HG03571 (cell line): ENCODE data around the gene ARL3.
"Not testable (repeated sequence)": the region's sequence is repeated elsewhere in the genome, so short reads cannot be mapped to it uniquely, and the experiment has no call there.

Experiments used
- ATAC-seq: cut with Tn5 transposase; IDR thresholded peaks from one replicate; pipeline ENCODE4 v1.9.1; 2021; ENCODE audit not compliant: unreplicated experiment

Gene ARL3

DNA sequence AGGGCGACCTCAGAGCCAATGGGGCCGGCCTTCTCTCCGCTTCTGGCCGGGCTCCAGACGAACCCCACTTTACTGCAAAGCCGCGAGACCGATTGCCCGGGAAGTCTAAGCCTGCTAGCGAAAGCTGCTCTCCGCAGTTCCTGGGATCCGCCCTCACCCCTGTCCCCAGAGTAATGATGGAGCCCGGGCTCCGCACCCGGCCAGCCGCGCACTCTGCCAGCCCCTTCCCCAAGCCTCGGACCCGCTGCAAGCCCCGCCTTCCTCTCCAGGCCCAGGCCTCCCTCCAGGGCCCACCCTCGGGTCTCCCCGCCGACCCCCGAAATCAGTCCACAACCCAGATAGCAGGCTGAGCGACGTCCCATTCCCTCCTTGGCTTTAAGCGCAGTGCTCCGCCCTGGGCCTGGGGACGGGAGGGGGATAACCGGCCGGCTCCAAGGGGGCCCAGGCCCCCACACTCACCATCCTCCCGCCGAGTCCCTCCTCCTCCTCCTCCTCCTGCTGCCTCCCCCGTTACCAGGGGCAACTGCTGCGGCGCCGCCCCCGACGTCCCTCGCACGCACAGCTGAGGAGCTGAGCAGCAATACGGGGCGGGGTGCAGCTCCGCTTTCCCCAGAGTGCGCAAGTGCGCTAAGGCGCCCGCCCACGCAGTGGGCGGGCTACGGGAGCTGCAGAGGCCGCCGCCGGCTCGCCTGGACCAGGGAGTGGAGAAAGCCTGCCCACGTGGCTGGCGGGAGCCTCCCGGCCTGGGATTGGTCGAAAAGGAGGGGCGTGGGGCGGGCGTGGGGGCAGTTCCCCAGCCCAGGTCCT lies at the start of gene ARL3:
Gene ARL3 (minus strand): TSS at position 584 of the 807 bp plus-strand sequence. CDS start 122 bp downstream, at position 462.
- peak; percentile 84 for ATAC-seq

- no peak for ATAC-seq
These were observed 48.9 kb upstream of the ARL3 start for GRCh38 chr10:102763037-102763607.

- no peak for ATAC-seq
These were observed 48.3 kb upstream of the ARL3 start for GRCh38 chr10:102762401-102763015.

GRCh38 chr10:102761981-102762380 lies 47.8 kb upstream of the ARL3 start:
- ATAC-seq, result no peak

DNA sequence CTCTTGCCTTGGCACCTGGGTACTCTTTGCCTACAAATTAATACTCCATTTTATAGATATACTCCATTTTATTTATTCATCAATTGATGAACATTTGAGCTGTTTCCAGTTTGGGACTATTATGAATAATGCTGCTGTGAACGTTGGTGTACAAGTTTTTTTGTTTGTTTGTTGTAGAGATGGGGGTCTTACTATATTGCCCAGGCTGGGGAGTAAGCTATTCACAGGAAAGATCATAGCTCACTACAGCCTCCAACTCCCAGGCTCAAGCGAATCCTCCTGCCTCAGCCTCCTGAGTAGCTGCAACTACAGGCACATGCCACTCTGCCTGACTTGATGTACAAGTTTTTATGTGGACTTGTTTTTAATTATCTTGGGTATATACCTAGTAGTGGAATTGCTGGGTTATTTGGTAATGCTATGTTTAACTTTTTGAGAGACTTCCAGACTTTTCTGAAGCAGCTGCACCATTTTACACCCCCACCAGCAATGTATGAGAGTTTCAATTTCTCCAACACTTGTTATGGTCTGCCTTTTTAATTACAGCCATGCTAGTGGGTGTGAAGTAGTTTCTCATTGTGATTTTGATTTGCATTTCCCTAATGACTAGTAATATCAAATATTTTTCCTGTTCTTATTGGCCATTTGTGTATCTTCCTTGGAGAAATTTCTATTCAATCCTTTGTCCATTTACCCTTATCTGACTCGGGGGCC lies 45.5 kb upstream of the ARL3 start:
- no peak for ATAC-seq

DNA sequence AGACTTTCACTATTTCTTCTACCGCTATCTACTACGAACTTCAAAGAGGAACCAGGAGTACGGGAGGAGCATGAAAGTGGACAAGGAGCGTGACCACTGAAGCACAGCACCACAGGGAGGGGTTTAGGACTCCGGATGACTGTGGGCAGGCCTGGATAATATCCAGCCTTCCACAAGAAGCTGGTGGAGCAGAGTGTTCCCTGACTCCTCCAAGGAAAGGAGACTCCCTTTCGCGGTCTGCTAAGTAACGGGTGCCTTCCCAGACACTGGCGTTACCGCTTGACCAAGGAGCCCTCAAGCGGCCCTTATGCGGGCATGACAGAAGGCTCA lies 44.7 kb upstream of the ARL3 start:
- not testable (repeated sequence) for ATAC-seq

DNA sequence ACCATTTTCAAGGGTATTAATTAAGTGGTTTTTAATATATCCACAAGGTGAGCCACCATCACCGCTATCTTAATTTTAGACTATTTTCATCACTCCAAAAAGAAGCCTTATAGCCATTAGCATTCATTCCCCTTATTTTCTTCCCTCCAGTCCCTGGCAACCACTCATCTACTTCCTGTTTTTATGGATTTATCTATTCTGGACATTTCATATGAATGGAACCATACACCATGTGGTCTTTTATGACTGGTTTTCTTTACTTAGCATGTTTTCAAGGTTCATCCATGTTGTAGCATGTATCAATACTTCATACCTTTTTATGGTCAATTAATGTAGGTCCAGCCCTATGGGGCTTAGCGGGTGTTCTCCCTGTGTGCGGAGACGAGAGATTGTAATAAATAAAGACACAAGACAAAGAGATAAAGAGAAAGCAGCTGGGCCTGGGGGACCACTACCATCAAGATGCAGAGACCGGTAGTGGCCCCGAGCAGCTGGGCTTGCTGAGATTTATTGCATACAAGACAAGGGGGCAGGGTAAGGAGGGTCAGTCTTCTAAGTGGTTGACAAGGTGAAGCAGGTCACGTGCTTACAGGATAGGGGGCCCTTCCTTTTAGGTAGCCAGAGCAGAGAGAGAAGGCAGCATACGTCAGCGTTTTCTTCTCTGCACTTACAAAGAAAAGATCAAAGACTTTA lies 44.2 kb upstream of the ARL3 start:
- ATAC-seq, result no peak

- no peak for ATAC-seq
These were observed 43.1 kb upstream of the ARL3 start for GRCh38 chr10:102757323-102757722.

GRCh38 chr10:102753718-102754117 lies 39.5 kb upstream of the ARL3 start:
- ATAC-seq, result no peak

- ATAC-seq, result no peak
These were observed 38.9 kb upstream of the ARL3 start for GRCh38 chr10:102752934-102753664.

DNA sequence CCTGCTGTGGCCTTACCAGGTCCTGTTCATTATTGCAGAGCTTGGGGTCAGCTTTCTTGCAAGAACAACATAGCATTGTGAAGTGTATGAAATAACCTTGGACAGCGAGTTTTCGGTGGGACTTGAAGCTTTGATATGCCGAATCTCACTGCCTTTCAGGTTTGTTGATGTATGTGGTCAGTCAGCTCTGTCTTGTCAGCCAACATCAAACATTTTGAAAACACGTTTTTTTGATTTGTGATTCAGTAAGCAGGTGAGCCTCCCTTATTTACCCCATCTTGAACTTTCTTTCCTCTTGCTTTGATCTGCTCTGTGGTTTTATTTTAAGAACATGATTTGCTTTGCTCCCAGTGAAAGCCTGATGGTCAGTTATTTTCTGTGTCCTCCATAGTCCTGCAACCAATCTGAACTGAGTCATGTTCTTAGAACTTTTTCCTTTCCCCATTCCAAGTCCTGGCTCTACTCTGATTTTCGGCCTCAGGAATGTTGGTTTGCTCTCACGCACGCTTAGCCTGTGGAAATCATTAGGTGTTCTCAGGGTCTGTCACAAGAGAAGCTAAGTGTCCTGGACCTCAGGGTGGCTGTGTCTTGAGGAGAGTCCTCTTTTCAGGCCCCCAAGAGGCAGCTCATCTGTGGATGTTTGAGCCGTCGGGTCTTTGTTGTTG lies 38.2 kb upstream of the ARL3 start:
- ATAC-seq, result no peak

GRCh38 chr10:102745157-102745556 lies 31.0 kb upstream of the ARL3 start:
- ATAC-seq, result no peak

DNA sequence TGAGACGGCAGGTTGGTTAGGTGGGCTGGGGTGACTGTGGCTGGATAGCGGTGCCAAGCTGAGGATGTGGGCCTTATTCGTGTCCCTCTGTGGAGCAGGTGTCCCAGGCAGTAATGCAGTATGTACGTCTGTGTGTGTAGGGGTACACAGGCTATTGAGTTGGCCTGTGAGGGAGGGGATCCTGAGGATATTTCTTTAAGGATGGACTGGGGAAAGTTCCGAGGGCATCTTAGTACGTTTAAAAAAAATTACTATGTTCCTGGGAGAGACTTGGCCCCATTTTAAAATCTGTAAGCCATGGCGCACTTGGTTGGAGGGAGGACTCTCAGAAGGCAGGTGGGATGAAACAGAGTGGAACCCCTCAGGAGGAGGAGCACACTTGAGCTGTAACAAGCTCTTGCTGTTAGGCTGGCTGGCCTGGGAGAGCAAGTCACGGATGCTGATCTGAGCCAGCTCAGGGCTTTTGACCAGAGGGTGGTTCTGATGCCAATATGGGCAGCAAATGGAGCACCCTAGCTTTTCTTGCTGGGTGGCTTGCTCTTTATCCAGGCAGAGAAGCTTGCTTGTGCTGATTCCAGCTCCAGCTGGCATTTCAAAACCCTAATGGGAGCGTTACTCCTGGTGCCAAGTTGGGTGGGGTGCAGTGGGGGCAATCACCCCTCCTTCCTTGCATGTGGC lies 30.3 kb upstream of the ARL3 start:
- ATAC-seq, result no peak

DNA sequence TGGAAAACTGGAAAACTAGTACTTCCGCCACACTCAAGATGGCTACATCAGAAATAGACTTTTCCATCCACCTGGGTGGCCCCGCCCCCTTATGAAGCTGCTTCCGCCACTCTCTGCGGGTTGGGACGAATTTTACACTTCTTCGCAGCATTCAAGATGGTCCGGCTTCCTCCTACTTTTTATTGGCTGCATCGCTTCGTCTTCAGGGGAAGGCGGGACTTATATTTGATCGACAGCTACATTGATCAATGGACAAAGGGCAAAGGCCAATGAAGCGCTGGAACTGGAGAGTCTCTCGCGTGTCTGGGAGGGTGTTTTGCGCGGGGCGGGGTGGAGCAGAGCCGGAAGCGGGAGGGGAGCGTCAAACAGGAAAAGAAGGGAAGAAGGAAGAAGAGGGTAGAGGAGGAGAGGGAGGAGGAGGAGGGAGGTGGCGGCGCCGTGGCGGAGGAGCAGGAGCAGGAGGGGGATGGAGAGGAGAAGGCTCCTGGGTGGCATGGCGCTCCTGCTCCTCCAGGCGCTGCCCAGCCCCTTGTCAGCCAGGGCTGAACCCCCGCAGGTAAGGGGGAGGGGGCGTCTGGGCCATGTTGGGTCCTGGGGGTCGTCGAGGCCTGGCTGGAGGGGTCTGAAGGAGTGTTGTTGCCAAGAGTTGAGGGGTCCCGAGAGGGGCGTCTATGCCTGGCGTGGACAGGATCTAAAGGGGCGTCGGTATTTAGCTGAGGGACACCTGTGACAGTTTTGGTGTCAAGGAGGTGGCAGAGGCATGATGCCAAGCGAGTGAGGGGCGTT lies 29.6 kb upstream of the ARL3 start, which contains the start of gene WBP1L:
Gene WBP1L (plus strand): TSS at position 361 of the 786 bp plus-strand sequence. CDS start 106 bp downstream, at position 467.
- ATAC-seq, result peak; percentile 95

GRCh38 chr10:102743078-102743587 lies 28.9 kb upstream of the ARL3 start:
- ATAC-seq, result no peak

GRCh38 chr10:102742313-102742712 lies 28.1 kb upstream of the ARL3 start:
- not testable (repeated sequence) for ATAC-seq

DNA sequence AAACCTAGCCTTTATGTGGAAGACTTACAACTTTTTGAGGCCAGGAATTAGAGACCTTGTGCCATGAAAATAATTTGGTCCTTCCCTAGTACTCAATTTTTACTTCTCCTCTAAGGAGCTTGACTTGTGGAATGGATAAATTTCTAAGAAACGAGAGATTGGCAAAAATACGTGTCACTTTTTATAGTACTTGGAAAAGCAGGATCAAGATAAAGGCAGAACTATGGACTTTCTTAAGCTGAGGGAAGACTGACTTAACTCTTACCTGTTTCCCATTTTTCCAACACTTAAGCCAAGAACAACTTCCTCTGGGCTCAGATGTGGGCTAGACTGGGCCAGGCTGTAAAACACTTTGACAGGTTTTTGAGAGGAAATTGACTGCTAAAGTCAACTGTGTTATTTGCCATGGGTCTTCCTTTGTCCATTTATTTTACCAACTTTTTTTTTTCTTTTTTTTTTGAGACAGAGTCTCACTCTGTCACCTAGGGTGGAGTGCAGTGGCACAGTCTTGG lies 27.6 kb upstream of the ARL3 start:
- no peak for ATAC-seq

DNA sequence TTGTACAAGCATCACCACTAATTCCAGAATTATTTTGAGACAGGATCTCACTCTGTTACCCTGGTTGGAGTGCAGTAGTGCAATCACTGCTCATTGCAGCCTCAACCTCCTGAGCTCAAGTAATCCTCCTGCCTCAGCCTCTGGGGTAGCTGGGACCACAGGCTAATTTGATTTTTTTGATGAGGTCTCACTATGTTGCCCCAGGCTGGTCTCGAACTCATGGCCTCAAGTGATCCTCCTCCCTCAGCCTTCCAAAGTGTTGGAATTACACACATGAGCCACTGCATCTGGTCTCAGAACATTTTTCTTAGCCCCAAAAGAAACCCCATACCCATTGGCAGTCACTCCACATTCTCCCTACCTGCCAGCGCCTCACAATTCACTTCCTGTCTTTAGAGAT lies 26.0 kb upstream of the ARL3 start:
- ATAC-seq, result no peak
